Activated CD8-positive, alpha-beta T cell treated with anti-CD3 and anti-CD28 coated beads for 36 hours (primary cell): ENCODE results near the gene VCX2. TPM values are rescaled to one million over a fixed set of nuclear protein-coding genes. Genes with fewer than 3 reads are reported as not detected.
"Not testable (repeated sequence)": the region's sequence is repeated elsewhere in the genome, so short reads cannot be mapped to it uniquely, and the experiment has no call there.

Experiments
- ATAC-seq: fragments of 200-7000 bp; cut with Tn5 transposase; one replicate; pipeline ENCODE4 v1.10.0; 2021; ENCODE audit warnings: mild to moderate bottlenecking, moderate library complexity
- CTCF ChIA-PET: fragments of 350-600 bp; sonication (Branson Sonifier 250); formaldehyde crosslinking; loops from one replicate; lab custom pipeline; 2021; ENCODE audit warnings: antibody characterized with exemption; lab: Charles Lee
- POLR2A ChIA-PET: fragments of 350-600 bp; sonication (Branson Sonifier 250); formaldehyde crosslinking; loops from one replicate; lab custom pipeline; 2021; ENCODE audit warnings: antibody characterized with exemption; lab: Charles Lee
- DNase-seq: peaks from one replicate; pipeline ENCODE4 v3.0.0-alpha.2; 2020
- H3K27ac Mint-ChIP-seq: one replicate; pipeline ENCODE4 v1.8.0; 2021; ENCODE audit warnings: mild to moderate bottlenecking, mixed read lengths
- H3K27me3 Mint-ChIP-seq: one replicate; pipeline ENCODE4 v1.8.0; 2021; ENCODE audit warnings: mixed read lengths
- H3K36me3 Mint-ChIP-seq: one replicate; pipeline ENCODE4 v1.8.0; 2021; ENCODE audit warnings: low read depth, mixed read lengths
- H3K4me1 Mint-ChIP-seq: one replicate; pipeline ENCODE4 v1.8.0; 2021; ENCODE audit warnings: low read depth, mixed read lengths
- H3K4me3 Mint-ChIP-seq: one replicate; pipeline ENCODE4 v1.8.0; 2021; ENCODE audit warnings: mild to moderate bottlenecking, moderate library complexity, mixed read lengths
- H3K9me3 Mint-ChIP-seq: one replicate; pipeline ENCODE4 v1.8.0; 2021; ENCODE audit warnings: mixed read lengths
- CTCF ChIP-seq: fragments of 200-600 bp; IDR thresholded peaks from one replicate; pipeline ENCODE4 v1.8.0; 2022; ENCODE audit warnings: antibody characterized with exemption, mild to moderate bottlenecking
- intact Hi-C: fragments of 100-400 bp; cut with micrococcal nuclease; formaldehyde crosslinking; loops from one replicate; pipeline ENCODE4 v1.10.0; 2022
- total RNA-seq, 2 experiments: library from RNA; stranded (reverse); gene quantifications; one replicate each; pipeline ENCODE4 v1.2.3, GENCODE V29; 2021

VCX2 gene
- total RNA-seq, 2 experiments from 2014 or later: not detected

GRCh38 chrX:8183346-8183745, 12.3 kb upstream of the VCX2 start:
- Mint-ChIP-seq H3K9me3 (no peaks in the 10 kb centered on the region), H3K36me3 (no peaks in the 10 kb centered on the region), H3K4me3 (no peak overlapping the region), H3K27ac (no peak overlapping the region), H3K27me3 (no peaks in the 10 kb centered on the region), H3K4me1 (no peaks in the 10 kb centered on the region)
- ChIA-PET CTCF (no interaction called here), POLR2A (no interaction called here)
- TF ChIP-seq CTCF: no peak
- intact Hi-C loops: no loop called here
- no peak for DNase-seq
- ATAC-seq: no peak

GRCh38 chrX:8179656-8180055, 8.6 kb upstream of the VCX2 start:
- ATAC-seq (no peak), DNase-seq (no peak)
- CTCF ChIA-PET: no interaction called here
- POLR2A ChIA-PET: no interaction called here
- H3K9me3 Mint-ChIP-seq: no peaks in the 10 kb centered on the region
- no peak for TF ChIP-seq CTCF
- H3K36me3 Mint-ChIP-seq: no peaks in the 10 kb centered on the region
- intact Hi-C loops: no loop called here
- no peak overlapping the region for H3K4me3 Mint-ChIP-seq
- H3K27me3 Mint-ChIP-seq: no peaks in the 10 kb centered on the region
- no peak overlapping the region for H3K27ac Mint-ChIP-seq
- H3K4me1 Mint-ChIP-seq: no peaks in the 10 kb centered on the region

GRCh38 chrX:8154011-8154410, 17.1 kb downstream of the VCX2 start:
- intact Hi-C loops, CTCF ChIA-PET, H3K36me3 Mint-ChIP-seq, ATAC-seq, H3K27ac Mint-ChIP-seq, DNase-seq, POLR2A ChIA-PET, H3K4me3 Mint-ChIP-seq, H3K4me1 Mint-ChIP-seq, H3K27me3 Mint-ChIP-seq: not testable (repeated sequence)
- peaks cover 14% of the 10 kb centered on the region for H3K9me3 Mint-ChIP-seq

- Mint-ChIP-seq H3K27ac (no peak overlapping the region), H3K36me3 (peaks cover 2% of the 10 kb centered on the region), H3K4me3 (no peak overlapping the region), H3K4me1 (no peaks in the 10 kb centered on the region), H3K9me3 (peaks cover 14% of the 10 kb centered on the region), H3K27me3 (no peaks in the 10 kb centered on the region)
- intact Hi-C loops: no loop called here
- DNase-seq: no peak
- no peak for ATAC-seq
- TF ChIP-seq CTCF: no peak
- ChIA-PET CTCF (no interaction called here), POLR2A (no interaction called here)
Measured at GRCh38 chrX:8147226-8147625, 23.8 kb downstream of the VCX2 start.

GRCh38 chrX:8144925-8145324, 26.1 kb downstream of the VCX2 start:
- H3K4me1 Mint-ChIP-seq: no peaks in the 10 kb centered on the region
- ATAC-seq (no peak), DNase-seq (no peak)
- intact Hi-C loops: no loop called here
- no peak for TF ChIP-seq CTCF
- H3K27ac Mint-ChIP-seq: no peak overlapping the region
- ChIA-PET POLR2A (no interaction called here), CTCF (no interaction called here)
- no peaks in the 10 kb centered on the region for H3K27me3 Mint-ChIP-seq
- peaks cover 8% of the 10 kb centered on the region for H3K9me3 Mint-ChIP-seq
- H3K4me3 Mint-ChIP-seq: no peak overlapping the region
- H3K36me3 Mint-ChIP-seq: peaks cover 2% of the 10 kb centered on the region

- Mint-ChIP-seq H3K4me1 (no peaks in the 10 kb centered on the region), H3K27me3 (no peaks in the 10 kb centered on the region), H3K36me3 (peaks cover 2% of the 10 kb centered on the region), H3K27ac (no peak overlapping the region), H3K9me3 (no peaks in the 10 kb centered on the region), H3K4me3 (no peak overlapping the region)
- DNase-seq: no peak
- CTCF ChIA-PET: no interaction called here
- ATAC-seq: no peak
- POLR2A ChIA-PET: no interaction called here
- intact Hi-C loops: no loop called here
- TF ChIP-seq CTCF: no peak
Measured at GRCh38 chrX:8141896-8142295, 29.2 kb downstream of the VCX2 start.
